Keratinocyte (primary cell): Measurements from ENCODE around the gene TMPRSS2. TPM values are rescaled to one million over a fixed set of nuclear protein-coding genes. Genes with fewer than 3 reads are reported as not detected.

ENCODE experiments used
- DNase-seq: peaks from one replicate; pipeline ENCODE4 v3.0.0-alpha.2; 2011; ENCODE audit warnings: low read depth, missing footprints, low spot score
- FAIRE-seq: peaks from 2 replicates; lab custom pipeline; 2011; peaks lifted over from hg19 to GRCh38; lab: Jason Lieb, UNC
- H2AFZ ChIP-seq: 2 replicates; pipeline ENCODE4 v1.6.0; 2012; ENCODE audit warnings: low read length, control low read depth, inconsistent platforms; ENCODE audit not compliant: control insufficient read depth
- H3K27ac ChIP-seq: 2 replicates; pipeline ENCODE4 v1.5.1; 2011; ENCODE audit warnings: low read length; ENCODE audit not compliant: control insufficient read depth, insufficient read depth
- H3K27me3 ChIP-seq: 3 replicates; pipeline ENCODE4 v1.6.0; 2011; ENCODE audit warnings: low read length; ENCODE audit not compliant: control insufficient read depth, insufficient read depth; ENCODE audit errors: extremely low read depth
- H3K36me3 ChIP-seq, 2 experiments: 2 replicates in 1 of 2; 3 replicates in 1 of 2; pipeline ENCODE4 v1.5.1; 2011; ENCODE audit warnings: low read length in 2 of 2, mild to moderate bottlenecking in 1 of 2; ENCODE audit not compliant: control insufficient read depth in 2 of 2, insufficient read depth in 2 of 2; ENCODE audit errors: extremely low read depth in 1 of 2
- H3K4me1 ChIP-seq: 3 replicates; pipeline ENCODE4 v1.5.1; 2011; ENCODE audit warnings: low read length; ENCODE audit not compliant: control insufficient read depth, insufficient read depth; ENCODE audit errors: extremely low read depth
- H3K4me2 ChIP-seq: 3 replicates; pipeline ENCODE4 v1.6.0; 2011; ENCODE audit warnings: low read depth, low read length; ENCODE audit not compliant: control insufficient read depth, insufficient read depth; ENCODE audit errors: extremely low read depth
- H3K4me3 ChIP-seq, 3 experiments: fragments of 200-600 bp in 1 of 3; sonication (generic) in 1 of 3; 2 replicates in 2 of 3; 3 replicates in 1 of 3; pipeline ENCODE4 v1.5.1; 2011 to 2016; ENCODE audit warnings: low read length in 3 of 3, mild to moderate bottlenecking in 3 of 3, control low read depth in 2 of 3, inconsistent platforms in 1 of 3, low read depth in 1 of 3, mixed read lengths in 1 of 3, mixed run types in 1 of 3, moderate library complexity in 1 of 3; ENCODE audit not compliant: control insufficient read depth in 2 of 3, insufficient read depth in 2 of 3; ENCODE audit errors: extremely low read depth in 1 of 3
- H3K79me2 ChIP-seq: 2 replicates; pipeline ENCODE4 v1.6.0; 2012; ENCODE audit warnings: low read length; ENCODE audit not compliant: control insufficient read depth, insufficient read depth
- H3K9ac ChIP-seq: 3 replicates; pipeline ENCODE4 v1.6.0; 2011; ENCODE audit warnings: low read length; ENCODE audit not compliant: control insufficient read depth, insufficient read depth; ENCODE audit errors: extremely low read depth
- H3K9me1 ChIP-seq: 3 replicates; pipeline ENCODE4 v1.6.0; 2011; ENCODE audit warnings: low read length; ENCODE audit not compliant: control insufficient read depth, insufficient read depth; ENCODE audit errors: extremely low read depth
- H3K9me3 ChIP-seq: 2 replicates; pipeline ENCODE4 v1.5.1; 2012; ENCODE audit warnings: low read depth, low read length; ENCODE audit not compliant: control insufficient read depth
- H4K20me1 ChIP-seq: 3 replicates; pipeline ENCODE4 v1.6.0; 2011; ENCODE audit warnings: low read length; ENCODE audit not compliant: control insufficient read depth, insufficient read depth; ENCODE audit errors: extremely low read depth
- CTCF ChIP-seq, 3 experiments: IDR thresholded peaks in 1 of 3; conservative IDR thresholded peaks in 1 of 3; optimal IDR thresholded peaks in 1 of 3; 2 replicates in 2 of 3; 3 replicates in 1 of 3; pipeline versions ENCODE3 to v1.5.1; 2011; ENCODE audit warnings: low read length in 3 of 3, mild to moderate bottlenecking in 3 of 3, moderate library complexity in 2 of 3, control low read depth in 1 of 3, inconsistent platforms in 1 of 3; ENCODE audit not compliant: insufficient read depth in 2 of 3; ENCODE audit errors: extremely low read depth in 1 of 3
- EZH2 ChIP-seq: IDR thresholded peaks from one replicate; pipeline ENCODE4 v1.6.1; 2012; ENCODE audit warnings: inconsistent platforms, mild to moderate bottlenecking, low read length, moderate library complexity
- dilution Hi-C: fragments of 300-500 bp; cut with MboI; formaldehyde crosslinking; loops from one replicate; pipeline ENCODE4 v1.7.0; 2020; ENCODE audit warnings: low sequenced_read_pairs; ENCODE audit not compliant: extremely low pct_ligation_motif_present
- polyA plus RNA-seq, 5 experiments: library from polyadenylated mRNA; depleted of rRNA in 3 of 5; stranded (reverse) in 3 of 5; stranded (forward) in 1 of 5; unstranded in 1 of 5; fragments of >200 nt; gene quantifications; 1 replicate in 1 of 5; 2 replicates in 3 of 5; 3 replicates in 1 of 5; pipeline versions ENCODE4 v1.2.1 to v1.2.3, GENCODE V29; 2011 to 2012; ENCODE audit warnings: missing spikeins in 2 of 5, low read depth in 1 of 5, low replicate concordance in 1 of 5

Gene TMPRSS2
- polyA plus RNA-seq, 1 donor (not counting 4 experiments of a cell fraction or from before 2014, with no cell fraction given), result not detected

GRCh38 chr21:41447356-41447755 lies 60.6 kb downstream of the TMPRSS2 start:
- FAIRE-seq (no peak), DNase-seq (no peak)
- no peaks in the 10 kb centered on the region for H4K20me1 ChIP-seq
- no peaks in the 10 kb centered on the region for H3K27me3 ChIP-seq
- no peaks in the 10 kb centered on the region for H3K9me3 ChIP-seq
- no peaks in the 10 kb centered on the region for H3K79me2 ChIP-seq
- no peaks in the 10 kb centered on the region for H3K9me1 ChIP-seq
- H3K27ac ChIP-seq, result no peak overlapping the region
- H3K9ac ChIP-seq, result no peak overlapping the region
- dilution Hi-C loops, result no loop called here
- TF ChIP-seq EZH2 (no peak), CTCF (optimal IDR thresholded peaks at IDR 0.05 in 1 of 3, IDR thresholded peaks at IDR 0.05 in 1 of 3, conservative IDR thresholded peaks at IDR 0.05 in 1 of 3; ENCODE audit: extremely low read depth in 1 of 3, insufficient read depth in 2 of 3, low read length in 3 of 3) (no peak)
- no peaks in the 10 kb centered on the region for H3K4me1 ChIP-seq
- H3K4me3 ChIP-seq, result no peak overlapping the region
- no peak overlapping the region for H2AFZ ChIP-seq
- no peak overlapping the region for H3K4me2 ChIP-seq
- peaks cover 12 to 39% of the 10 kb centered on the region in 2 experiments for H3K36me3 ChIP-seq

- no peak for FAIRE-seq
- Histone ChIP-seq H2AFZ (no peak overlapping the region), H3K9ac (no peak overlapping the region), H3K9me3 (no peaks in the 10 kb centered on the region), H3K4me1 (no peaks in the 10 kb centered on the region), H3K79me2 (no peaks in the 10 kb centered on the region), H4K20me1 (no peaks in the 10 kb centered on the region), H3K27ac (no peak overlapping the region), H3K4me3 (no peak overlapping the region), H3K36me3 (peaks cover 12 to 38% of the 10 kb centered on the region in 2 experiments), H3K9me1 (no peaks in the 10 kb centered on the region), H3K27me3 (no peaks in the 10 kb centered on the region), H3K4me2 (no peak overlapping the region)
- TF ChIP-seq EZH2 (no peak), CTCF (optimal IDR thresholded peaks at IDR 0.05 in 1 of 3, IDR thresholded peaks at IDR 0.05 in 1 of 3, conservative IDR thresholded peaks at IDR 0.05 in 1 of 3; ENCODE audit: extremely low read depth in 1 of 3, insufficient read depth in 2 of 3, low read length in 3 of 3) (no peak)
- DNase-seq, result no peak
- dilution Hi-C loops, result no loop called here
Observed at GRCh38 chr21:41446586-41446985, 61.4 kb downstream of the TMPRSS2 start.
